ENCODE measurements around the gene TNNT3. TPM values are rescaled to one million over a fixed set of nuclear protein-coding genes. Genes with fewer than 3 reads are reported as not detected.

Gene TNNT3
- total and polyA plus RNA-seq, 2 of the 4 experiments (the other 2 are of a cell fraction): not detected

DNA sequence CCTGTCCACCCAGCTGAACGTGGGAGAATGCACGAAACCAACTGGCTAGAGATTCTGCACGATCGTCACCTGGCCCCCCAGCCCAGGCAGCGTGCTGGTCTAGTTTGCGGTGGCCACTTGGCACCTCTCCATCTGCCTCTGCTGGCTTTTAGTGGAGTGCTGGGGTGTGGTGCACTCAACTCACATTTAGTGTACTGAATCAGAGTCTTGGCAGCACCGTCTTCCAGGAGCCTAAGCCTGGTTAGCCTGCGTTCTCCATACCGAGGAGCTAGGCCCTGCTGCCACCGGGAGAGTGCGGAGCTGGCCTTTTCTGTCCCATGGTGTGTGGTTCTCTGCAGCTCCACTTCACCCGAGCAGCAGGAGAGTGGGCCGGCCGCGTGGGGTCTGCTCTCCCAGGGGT lies 30.4 kb downstream of the TNNT3 start:
- intact Hi-C loops (cut with micrococcal nuclease) (no loop called here), in situ Hi-C loops (cut with MboI; ENCODE audit: low sequenced_read_pairs) (no loop called here), dilution Hi-C loops (cut with HindIII; ENCODE audit: low sequenced_read_pairs, unreplicated experiment) (no loop called here)
- H4K91ac ChIP-seq (ENCODE audit: insufficient read depth, low read depth, low read length): no peak overlapping the region
- no peak overlapping the region for H3K23ac ChIP-seq (ENCODE audit: low read depth, low read length)
- no TSS peak for BruUV-seq (replicated peaks)
- H2AK5ac ChIP-seq (ENCODE audit: low read depth, low read length): no peak overlapping the region
- no peak overlapping the region for H3K4ac ChIP-seq (ENCODE audit: low read depth, low read length)
- ATAC-seq (ENCODE audit: low read depth): no peak
- H3K27me3 ChIP-seq (ENCODE audit: control insufficient read depth, insufficient read depth, low read length): no peaks in the 10 kb centered on the region
- H3K27ac ChIP-seq (ENCODE audit: insufficient read depth, low read length): no peak overlapping the region
- no peak overlapping the region for H2AFZ ChIP-seq (replicated peaks; ENCODE audit: low read length, poor library complexity)
- WGBS, 2 experiments (ENCODE audit: extremely low coverage in 2 of 2, insufficient read length in 1 of 2): no CpG with 5 or more reads among the region's 15 CpGs
- no peak overlapping the region for H3K4me3 ChIP-seq (ENCODE audit: insufficient read depth, low read depth, low read length)
- no peaks in the 10 kb centered on the region for H3K36me3 ChIP-seq (ENCODE audit: control insufficient read depth, insufficient read depth, low read length)
- no peaks in the 10 kb centered on the region for H3K9me1 ChIP-seq (ENCODE audit: insufficient read depth, low read length)
- DNase-seq: no peak
- no peak overlapping the region for H2BK120ac ChIP-seq (ENCODE audit: low read depth, low read length)
- no peak overlapping the region for H2BK20ac ChIP-seq (ENCODE audit: low read depth, low read length)
- H3K4me1 ChIP-seq (ENCODE audit: control insufficient read depth, insufficient read depth, low read length): no peaks in the 10 kb centered on the region
- no peak overlapping the region for H2BK15ac ChIP-seq (ENCODE audit: low read depth, low read length)
- H3K9me3 ChIP-seq (ENCODE audit: control insufficient read depth, insufficient read depth, low read length): no peaks in the 10 kb centered on the region
- H3K4me2 ChIP-seq (ENCODE audit: low read depth, low read length): no peak overlapping the region
- no peak overlapping the region for H3K14ac ChIP-seq (replicated peaks; ENCODE audit: low read depth, low read length)
- H3K18ac ChIP-seq (ENCODE audit: low read depth, low read length): no peak overlapping the region
- H2AK9ac ChIP-seq (replicated peaks; ENCODE audit: low read depth, low read length, poor library complexity): no peak overlapping the region
- CTCF ChIA-PET: no interaction called here
- H3K9ac ChIP-seq (ENCODE audit: low read depth, low read length): no peak overlapping the region
- H4K5ac ChIP-seq (ENCODE audit: low read depth, low read length): no peak overlapping the region
- no peaks in the 10 kb centered on the region for H4K20me1 ChIP-seq (ENCODE audit: insufficient read depth, low read length)
- H2BK5ac ChIP-seq (ENCODE audit: low read depth, low read length, poor library complexity, severe bottlenecking): no peak overlapping the region
- no peaks in the 10 kb centered on the region for H3K79me1 ChIP-seq (ENCODE audit: low read depth in 1 of 2, low read length in 2 of 2)
- H4K8ac ChIP-seq (ENCODE audit: low read depth in 2 of 2, low read length in 2 of 2): no peak overlapping the region
- no peak overlapping the region for H3K56ac ChIP-seq (ENCODE audit: extremely low read depth, insufficient read depth, low read length)
- TF ChIP-seq MAZ (IDR thresholded peaks at IDR 0.05; ENCODE audit: borderline replicate concordance, low read depth, low read length): no peak
- TF ChIP-seq, protein P1, sequence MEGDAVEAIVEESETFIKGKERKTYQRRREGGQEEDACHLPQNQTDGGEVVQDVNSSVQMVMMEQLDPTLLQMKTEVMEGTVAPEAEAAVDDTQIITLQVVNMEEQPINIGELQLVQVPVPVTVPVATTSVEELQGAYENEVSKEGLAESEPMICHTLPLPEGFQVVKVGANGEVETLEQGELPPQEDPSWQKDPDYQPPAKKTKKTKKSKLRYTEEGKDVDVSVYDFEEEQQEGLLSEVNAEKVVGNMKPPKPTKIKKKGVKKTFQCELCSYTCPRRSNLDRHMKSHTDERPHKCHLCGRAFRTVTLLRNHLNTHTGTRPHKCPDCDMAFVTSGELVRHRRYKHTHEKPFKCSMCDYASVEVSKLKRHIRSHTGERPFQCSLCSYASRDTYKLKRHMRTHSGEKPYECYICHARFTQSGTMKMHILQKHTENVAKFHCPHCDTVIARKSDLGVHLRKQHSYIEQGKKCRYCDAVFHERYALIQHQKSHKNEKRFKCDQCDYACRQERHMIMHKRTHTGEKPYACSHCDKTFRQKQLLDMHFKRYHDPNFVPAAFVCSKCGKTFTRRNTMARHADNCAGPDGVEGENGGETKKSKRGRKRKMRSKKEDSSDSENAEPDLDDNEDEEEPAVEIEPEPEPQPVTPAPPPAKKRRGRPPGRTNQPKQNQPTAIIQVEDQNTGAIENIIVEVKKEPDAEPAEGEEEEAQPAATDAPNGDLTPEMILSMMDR (conservative IDR thresholded peaks at IDR 0.05; ENCODE audit: low read depth, low read length): no peak
- TF ChIP-seq, protein P2, sequence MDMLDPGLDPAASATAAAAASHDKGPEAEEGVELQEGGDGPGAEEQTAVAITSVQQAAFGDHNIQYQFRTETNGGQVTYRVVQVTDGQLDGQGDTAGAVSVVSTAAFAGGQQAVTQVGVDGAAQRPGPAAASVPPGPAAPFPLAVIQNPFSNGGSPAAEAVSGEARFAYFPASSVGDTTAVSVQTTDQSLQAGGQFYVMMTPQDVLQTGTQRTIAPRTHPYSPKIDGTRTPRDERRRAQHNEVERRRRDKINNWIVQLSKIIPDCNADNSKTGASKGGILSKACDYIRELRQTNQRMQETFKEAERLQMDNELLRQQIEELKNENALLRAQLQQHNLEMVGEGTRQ (IDR thresholded peaks at IDR 0.05; ENCODE audit: low read depth, low read length): no peak
- TF ChIP-seq, protein P3, sequence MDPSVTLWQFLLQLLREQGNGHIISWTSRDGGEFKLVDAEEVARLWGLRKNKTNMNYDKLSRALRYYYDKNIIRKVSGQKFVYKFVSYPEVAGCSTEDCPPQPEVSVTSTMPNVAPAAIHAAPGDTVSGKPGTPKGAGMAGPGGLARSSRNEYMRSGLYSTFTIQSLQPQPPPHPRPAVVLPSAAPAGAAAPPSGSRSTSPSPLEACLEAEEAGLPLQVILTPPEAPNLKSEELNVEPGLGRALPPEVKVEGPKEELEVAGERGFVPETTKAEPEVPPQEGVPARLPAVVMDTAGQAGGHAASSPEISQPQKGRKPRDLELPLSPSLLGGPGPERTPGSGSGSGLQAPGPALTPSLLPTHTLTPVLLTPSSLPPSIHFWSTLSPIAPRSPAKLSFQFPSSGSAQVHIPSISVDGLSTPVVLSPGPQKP (IDR thresholded peaks at IDR 0.05; ENCODE audit: borderline replicate concordance, low read depth, low read length): no peak
- TF ChIP-seq FOS (IDR thresholded peaks at IDR 0.05; ENCODE audit: low read depth, low read length): no peak
- no peak for TF ChIP-seq NFE2L2 (IDR thresholded peaks at IDR 0.05; ENCODE audit: low read depth, low read length)
- no peak for TF ChIP-seq BHLHE40 (IDR thresholded peaks at IDR 0.05; ENCODE audit: low read depth, low read length)
- no peak for TF ChIP-seq RAD21 (IDR thresholded peaks at IDR 0.05; ENCODE audit: low read length)
- TF ChIP-seq MAFK (IDR thresholded peaks at IDR 0.05; ENCODE audit: low read depth, low read length): no peak
- TF ChIP-seq POLR2A (IDR thresholded peaks at IDR 0.05; ENCODE audit: low read depth, low read length): no peak
- no peak for TF ChIP-seq CEBPB (IDR thresholded peaks at IDR 0.05; ENCODE audit: low read depth, low read length)
- no peak for TF ChIP-seq CHD1 (IDR thresholded peaks at IDR 0.05; ENCODE audit: low read depth, low read length)
- POLR2A ChIA-PET (ENCODE audit: unreplicated experiment): no interaction called here

Data from IMR-90 (cell line).